Gastrocnemius medialis (tissue), 4 donors: ENCODE data around the gene USP7.

ENCODE experiments used
- POLR2A ChIP-seq, 2 donors: fragments of 450-650 bp; IDR thresholded peaks; one replicate each; pipeline ENCODE4 v1.6.1; 2017; ENCODE audit warnings: antibody characterized with exemption in 2 of 2, mild to moderate bottlenecking in 2 of 2, moderate library complexity in 2 of 2
- TF ChIP-seq, protein P1 (sequence below), 5 experiments: fragments of 450-650 bp in 3 of 5; fragments of 200-600 bp in 2 of 5; sonication (generic) in 2 of 5; IDR thresholded peaks in 4 of 5; conservative IDR thresholded peaks in 1 of 5; 1 replicate in 4 of 5; 2 replicates in 1 of 5; pipeline ENCODE4 v1.5.1; 2016 to 2019; ENCODE audit warnings: antibody characterized with exemption in 5 of 5, mild to moderate bottlenecking in 3 of 5, moderate library complexity in 3 of 5

DNA sequence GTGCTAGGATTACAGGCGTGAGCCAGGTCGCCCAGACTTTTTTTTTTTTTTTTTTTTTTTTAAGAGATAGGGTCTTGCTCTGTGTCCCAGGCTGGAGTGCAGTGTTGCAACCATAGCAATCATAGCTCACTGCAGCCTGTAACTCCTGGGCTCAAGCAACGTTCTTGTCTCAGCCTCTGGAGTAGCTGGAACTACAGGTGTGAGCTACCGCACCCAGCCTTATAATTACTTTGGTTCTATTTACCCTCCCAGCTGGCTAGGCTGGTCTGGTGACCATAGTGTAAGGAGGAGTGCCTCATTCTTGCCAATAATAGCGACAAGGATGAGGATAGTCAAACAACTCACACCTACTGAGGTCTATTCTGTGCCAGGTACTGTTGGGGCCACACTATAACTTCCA, 39.6 kb upstream of the USP7 start:
- TF ChIP-seq, protein P1, sequence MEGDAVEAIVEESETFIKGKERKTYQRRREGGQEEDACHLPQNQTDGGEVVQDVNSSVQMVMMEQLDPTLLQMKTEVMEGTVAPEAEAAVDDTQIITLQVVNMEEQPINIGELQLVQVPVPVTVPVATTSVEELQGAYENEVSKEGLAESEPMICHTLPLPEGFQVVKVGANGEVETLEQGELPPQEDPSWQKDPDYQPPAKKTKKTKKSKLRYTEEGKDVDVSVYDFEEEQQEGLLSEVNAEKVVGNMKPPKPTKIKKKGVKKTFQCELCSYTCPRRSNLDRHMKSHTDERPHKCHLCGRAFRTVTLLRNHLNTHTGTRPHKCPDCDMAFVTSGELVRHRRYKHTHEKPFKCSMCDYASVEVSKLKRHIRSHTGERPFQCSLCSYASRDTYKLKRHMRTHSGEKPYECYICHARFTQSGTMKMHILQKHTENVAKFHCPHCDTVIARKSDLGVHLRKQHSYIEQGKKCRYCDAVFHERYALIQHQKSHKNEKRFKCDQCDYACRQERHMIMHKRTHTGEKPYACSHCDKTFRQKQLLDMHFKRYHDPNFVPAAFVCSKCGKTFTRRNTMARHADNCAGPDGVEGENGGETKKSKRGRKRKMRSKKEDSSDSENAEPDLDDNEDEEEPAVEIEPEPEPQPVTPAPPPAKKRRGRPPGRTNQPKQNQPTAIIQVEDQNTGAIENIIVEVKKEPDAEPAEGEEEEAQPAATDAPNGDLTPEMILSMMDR (IDR thresholded peaks at IDR 0.05 in 4 of 5, conservative IDR thresholded peaks at IDR 0.05 in 1 of 5): no peak
- no peak for TF ChIP-seq POLR2A (IDR thresholded peaks at IDR 0.05)
